Heart right ventricle (tissue), 16 donors: ENCODE results near the gene ZNF567. TPM values are rescaled to one million over a fixed set of nuclear protein-coding genes. Genes with fewer than 3 reads are reported as not detected.
"Not testable (repeated sequence)": the region's sequence is repeated elsewhere in the genome, so short reads cannot be mapped to it uniquely, and the experiment has no call there.

ENCODE experiments used
- ATAC-seq, 8 donors: fragments of 200-7000 bp; cut with Tn5 transposase; one replicate each; pipeline ENCODE4 v1.9.1; 2020; ENCODE audit warnings: mild to moderate bottlenecking in 8 of 8, moderate library complexity in 8 of 8, moderate number of reproducible peaks in 1 of 8
- DNase-seq, 2 donors: peaks; one replicate each; pipeline ENCODE4 v3.0.0-alpha.2; 2020
- H3K27ac ChIP-seq, 10 donors: fragments of 200-600 bp; sonication (generic) in 2 of 10; one replicate each; pipeline versions ENCODE4 v1.5.0 to v1.8.0; 2020 to 2022; ENCODE audit warnings: mild to moderate bottlenecking in 3 of 10
- H3K27me3 ChIP-seq, 7 donors: fragments of 200-600 bp; one replicate each; pipeline ENCODE4 v1.8.0; 2021 to 2022; ENCODE audit warnings: mild to moderate bottlenecking in 2 of 7
- H3K36me3 ChIP-seq, 9 donors: fragments of 200-600 bp; sonication (generic) in 1 of 9; one replicate each; pipeline versions ENCODE4 v1.5.0 to v1.8.0; 2020 to 2022; ENCODE audit warnings: mild to moderate bottlenecking in 2 of 9
- H3K4me1 ChIP-seq, 9 donors: fragments of 200-600 bp; sonication (generic) in 1 of 9; one replicate each; pipeline versions ENCODE4 v1.5.0 to v1.8.0; 2020 to 2022; ENCODE audit warnings: mild to moderate bottlenecking in 4 of 9
- H3K4me3 ChIP-seq, 10 donors: fragments of 200-600 bp; sonication (generic) in 2 of 10; one replicate each; pipeline versions ENCODE4 v1.5.0 to v1.8.0; 2020 to 2022; ENCODE audit warnings: mild to moderate bottlenecking in 7 of 10, moderate library complexity in 2 of 10
- H3K9me3 ChIP-seq, 11 donors: fragments of 200-600 bp in 10 of 11; sonication (generic) in 2 of 11; one replicate each; pipeline versions ENCODE4 v1.5.0 to v1.8.0; 2013 to 2022; ENCODE audit warnings: mild to moderate bottlenecking in 2 of 11, control low read depth in 1 of 11, moderate library complexity in 1 of 11
- WGBS, 2 donors: extraction: QIAGEN DNeasy Blood & Tissue Kit; methylation state at CpG; one replicate each; pipeline ENCODE4 v1.1.7; 2013; ENCODE audit warnings: inconsistent platforms in 1 of 2; 5-methylcytosine and 5-hydroxymethylcytosine counted together
- intact Hi-C, 10 donors: fragments of 100-400 bp; cut with DNase I; formaldehyde crosslinking; loops; one replicate each; pipeline versions ENCODE4 v1.11.1 to v1.14.2; 2022
- polyA plus RNA-seq, 2 donors: library from polyadenylated mRNA; stranded (reverse); fragments of 200-250 nt; gene quantifications; one replicate each; pipeline ENCODE4 v1.2.3, GENCODE V29; 2013
- total RNA-seq, 10 donors: library from RNA; stranded (reverse); fragmentation: NEBNext Ultra II Directional in 3 of 10; extraction: Animal tissue kit (Norgen Biotek cat#: 25700) in 3 of 10; gene quantifications; one replicate each; pipeline versions ENCODE4 v1.2.1 to v1.2.4, GENCODE V29; 2021 to 2023
- TF ChIP-seq, protein P1 (sequence below), 9 donors: fragments of 200-600 bp; sonication (generic) in 2 of 9; IDR thresholded peaks; one replicate each; pipeline versions ENCODE4 v1.5.0 to v1.8.0; 2021 to 2022; ENCODE audit warnings: antibody characterized with exemption in 9 of 9, mild to moderate bottlenecking in 5 of 9, moderate library complexity in 1 of 9
- donor health status: Arrhythmogenic right ventricular cardiomyopathy.
- donor health status: ischemic (EF 13 %, LVEDD 7.1; RV severe dilation, severe dysfunction).
- donor health status: healthy with polysubstance abuse.
- donor health status: DM: no; HTN: yes; CAD: no.
- donor health status: DM: no; HTN: no; CAD: no.
- donor health status: ischemic (EF 25% LVEDD 6.9; RV normal size, moderate dysfunction).
- donor health status: ischemic (EF 25% LVEDD 5.7; RV mildly dilated, moderate dysfunction).
- donor health status: healthy.
- donor health status: DM: yes; HTN: yes; CAD: no.
- donor health status: Ischemic cardiomyopathy.
- donor health status: ischemic (EF 35%, LVEDD 5.7; RV mildly dilated, moderate dysfunction).
- donor health status: nonischemic (EF 11% LVEDD 7.7; RV severe dilation, severe dysfunction).
- donor health status: DM: yes; HTN: yes; CAD: no.
- donor health status: PGD.
- donor health status: ischemic (EF 29% LVEDD 5.4; RV normal size, mild dysfunction).
- donor health status: nonischemic (EF 23%, LVEDD 6.1; RV moderate dilation, normal function).

The ZNF567 gene
- total and polyA plus RNA-seq, 12 donors, result 1.9 to 4.7 (median 3.6) TPM

DNA sequence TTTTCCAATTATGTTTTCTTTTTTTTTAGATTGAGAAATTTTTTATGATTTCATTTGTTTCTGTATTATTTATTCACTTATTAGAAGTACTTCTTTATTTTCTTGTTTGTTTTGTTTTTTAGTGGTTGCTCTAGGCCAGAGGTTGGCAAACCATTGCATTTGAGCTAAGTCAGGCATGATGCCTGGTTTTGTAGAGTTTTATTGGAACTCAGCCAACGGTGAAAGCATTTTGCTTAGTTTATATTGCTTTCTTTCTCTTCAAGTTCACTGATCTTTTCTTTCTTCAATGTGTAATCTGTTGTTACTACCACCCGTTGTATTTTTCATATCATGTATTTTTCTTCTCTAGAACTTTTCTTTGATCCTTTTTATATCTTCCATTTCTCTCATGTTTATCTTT is 19.7 kb downstream of the ZNF567 start:
- Histone ChIP-seq H3K27me3 (no peaks in the 10 kb centered on the region), H3K4me1 (no peaks in the 10 kb centered on the region), H3K27ac (no peak overlapping the region), H3K9me3 (peaks cover 0 to 96% (median 84%) of the 10 kb centered on the region in 11 donors), H3K36me3 (peaks cover 0 to 84% (median 21%) of the 10 kb centered on the region in 9 donors), H3K4me3 (no peak overlapping the region)
- WGBS, 2 donors, result 85 to 90% methylated on average over 2 of the region's 2 CpGs
- intact Hi-C loops, result no loop called here
- no peak for DNase-seq
- TF ChIP-seq, protein P1, sequence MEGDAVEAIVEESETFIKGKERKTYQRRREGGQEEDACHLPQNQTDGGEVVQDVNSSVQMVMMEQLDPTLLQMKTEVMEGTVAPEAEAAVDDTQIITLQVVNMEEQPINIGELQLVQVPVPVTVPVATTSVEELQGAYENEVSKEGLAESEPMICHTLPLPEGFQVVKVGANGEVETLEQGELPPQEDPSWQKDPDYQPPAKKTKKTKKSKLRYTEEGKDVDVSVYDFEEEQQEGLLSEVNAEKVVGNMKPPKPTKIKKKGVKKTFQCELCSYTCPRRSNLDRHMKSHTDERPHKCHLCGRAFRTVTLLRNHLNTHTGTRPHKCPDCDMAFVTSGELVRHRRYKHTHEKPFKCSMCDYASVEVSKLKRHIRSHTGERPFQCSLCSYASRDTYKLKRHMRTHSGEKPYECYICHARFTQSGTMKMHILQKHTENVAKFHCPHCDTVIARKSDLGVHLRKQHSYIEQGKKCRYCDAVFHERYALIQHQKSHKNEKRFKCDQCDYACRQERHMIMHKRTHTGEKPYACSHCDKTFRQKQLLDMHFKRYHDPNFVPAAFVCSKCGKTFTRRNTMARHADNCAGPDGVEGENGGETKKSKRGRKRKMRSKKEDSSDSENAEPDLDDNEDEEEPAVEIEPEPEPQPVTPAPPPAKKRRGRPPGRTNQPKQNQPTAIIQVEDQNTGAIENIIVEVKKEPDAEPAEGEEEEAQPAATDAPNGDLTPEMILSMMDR (IDR thresholded peaks at IDR 0.05), result no peak
- no peak for ATAC-seq

DNA sequence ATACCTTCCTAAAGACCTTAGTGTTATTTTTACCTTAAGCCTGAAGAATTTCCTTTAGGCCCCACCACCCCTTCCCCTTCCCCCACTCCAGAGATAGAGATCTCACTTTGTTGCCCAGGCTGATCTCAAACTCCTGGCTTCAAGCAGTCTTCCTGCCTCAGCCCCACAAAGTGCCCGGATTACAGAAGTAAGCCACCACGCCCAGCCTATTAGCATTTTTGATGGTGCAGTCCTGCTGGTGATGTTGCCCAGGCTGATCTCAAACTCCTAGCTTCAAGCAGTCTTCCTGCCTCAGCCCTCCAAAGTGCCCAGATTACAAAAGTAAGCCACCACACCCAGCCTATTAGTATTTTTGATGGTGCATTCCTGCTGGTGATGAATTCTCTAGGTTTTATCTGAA is 22.0 kb downstream of the ZNF567 start:
- Histone ChIP-seq H3K27me3 (no peaks in the 10 kb centered on the region), H3K4me3 (no peak overlapping the region), H3K36me3 (peaks cover 11 to 96% (median 44%) of the 10 kb centered on the region in 9 donors), H3K27ac (no peak overlapping the region), H3K9me3 (peaks cover 0 to 100% (median 99%) of the 10 kb centered on the region in 11 donors), H3K4me1 (no peaks in the 10 kb centered on the region)
- intact Hi-C loops, result no loop called here
- 87 to 88% methylated on average over 2 of the region's 2 CpGs for whole genome bisulfite sequencing, 2 donors
- ATAC-seq, result no peak
- no peak for DNase-seq
- TF ChIP-seq, protein P1 (IDR thresholded peaks at IDR 0.05), result no peak

DNA sequence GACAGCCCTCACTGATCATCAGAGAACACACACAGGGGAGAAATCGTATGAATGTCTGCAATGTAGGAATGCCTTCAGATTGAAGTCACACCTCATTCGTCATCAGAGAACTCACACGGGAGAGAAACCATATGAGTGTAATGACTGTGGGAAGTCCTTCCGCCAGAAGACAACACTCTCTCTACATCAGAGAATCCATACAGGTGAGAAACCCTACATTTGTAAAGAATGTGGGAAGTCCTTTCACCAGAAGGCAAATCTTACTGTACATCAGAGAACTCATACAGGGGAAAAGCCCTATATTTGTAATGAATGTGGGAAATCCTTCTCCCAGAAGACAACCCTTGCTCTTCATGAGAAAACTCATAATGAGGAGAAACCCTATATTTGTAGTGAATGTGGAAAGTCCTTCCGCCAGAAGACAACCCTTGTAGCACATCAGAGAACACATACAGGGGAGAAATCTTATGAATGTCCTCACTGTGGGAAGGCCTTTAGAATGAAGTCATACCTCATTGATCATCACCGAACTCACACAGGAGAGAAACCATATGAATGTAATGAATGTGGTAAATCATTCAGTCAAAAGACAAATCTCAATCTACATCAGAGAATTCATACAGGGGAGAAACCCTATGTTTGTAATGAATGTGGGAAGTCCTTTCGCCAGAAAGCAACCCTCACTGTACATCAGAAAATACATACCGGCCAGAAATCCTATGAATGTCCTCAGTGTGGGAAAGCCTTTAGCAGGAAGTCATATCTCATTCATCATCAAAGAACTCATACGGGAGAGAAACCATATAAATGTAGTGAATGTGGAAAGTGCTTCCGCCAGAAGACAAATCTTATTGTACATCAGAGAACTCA is 32.5 kb downstream of the ZNF567 start:
- intact Hi-C loops, result loop anchor here in 1 of 10 donors (10.0 kb wide), 1 partner anchor 65 kb away; no protein-coding TSS in a partner anchor

DNA sequence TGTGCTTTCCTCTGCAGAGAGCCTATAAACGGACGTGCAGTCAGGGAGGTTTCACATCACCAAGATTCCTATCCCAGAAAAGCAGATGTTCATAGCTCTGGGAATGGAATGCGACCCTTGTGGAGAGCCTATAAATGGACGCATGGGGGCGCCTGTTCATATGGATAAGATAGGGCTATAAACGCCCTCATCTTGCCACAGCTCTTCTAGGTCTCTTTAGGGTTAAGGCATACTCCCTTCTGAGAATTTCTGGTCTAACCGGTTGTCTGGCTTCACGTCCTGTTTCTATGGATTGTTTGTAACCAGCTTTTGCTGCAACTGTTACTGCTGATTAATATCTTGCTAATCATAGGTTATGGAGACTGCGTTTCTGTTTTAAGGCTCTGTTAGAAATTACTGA is 48.8 kb downstream of the ZNF567 start:
- H3K27me3 ChIP-seq, DNase-seq, ATAC-seq, H3K27ac ChIP-seq, intact Hi-C loops, H3K4me3 ChIP-seq, H3K4me1 ChIP-seq: not testable (repeated sequence)
- peaks cover 0 to 80% (median 24%) of the 10 kb centered on the region in 9 donors for H3K36me3 ChIP-seq
- H3K9me3 ChIP-seq, result peaks cover 5 to 100% (median 97%) of the 10 kb centered on the region in 11 donors
- WGBS, 2 donors, result 43 to 69% methylated on average over 9 of the region's 9 CpGs

More for the DNA sequence above, 32.5 kb downstream of the ZNF567 start:
- TF ChIP-seq, protein P1 (IDR thresholded peaks at IDR 0.05), result no peak
- ATAC-seq, result no peak
- no peak overlapping the region for H3K27ac ChIP-seq
- no peak overlapping the region for H3K4me3 ChIP-seq
- no peaks in the 10 kb centered on the region for H3K27me3 ChIP-seq
- 98% methylated on average over 10 of the region's 10 CpGs for WGBS, 2 donors
- no peak for DNase-seq
- H3K36me3 ChIP-seq, result peaks cover 8 to 100% (median 86%) of the 10 kb centered on the region in 9 donors
- peaks cover 0 to 100% (median 97%) of the 10 kb centered on the region in 11 donors for H3K9me3 ChIP-seq
- no peaks in the 10 kb centered on the region for H3K4me1 ChIP-seq
